Endometrial microvascular endothelial cells (primary cell): ENCODE results near the gene WWC2. TPM values are rescaled to one million over a fixed set of nuclear protein-coding genes. Genes with fewer than 3 reads are reported as not detected.

Experiments used
- in situ Hi-C: cut with HindIII; loops from 2 replicates; pipeline ENCODE4 v1.10.0; 2017; ENCODE audit warnings: low sequenced_read_pairs, low pct_unique_long_range_greater_than_20kb; ENCODE audit errors: inconsistent ontology term
- total RNA-seq: library from RNA; depleted of rRNA; stranded (reverse); fragments of >200 nt; gene quantifications from one replicate; pipeline ENCODE4 v1.2.3, GENCODE V29; 2015; ENCODE audit errors: inconsistent ontology term

WWC2 gene
- total RNA-seq, 1 donor from 2014 or later, result 27.0 TPM

- in situ Hi-C loops, result no loop called here
These were observed 55.8 kb downstream of the WWC2 start for GRCh38 chr4:183154701-183155391.

GRCh38 chr4:183155450-183156184, 56.6 kb downstream of the WWC2 start:
- in situ Hi-C loops, result no loop called here

GRCh38 chr4:183157215-183157614, 58.2 kb downstream of the WWC2 start:
- in situ Hi-C loops, result no loop called here

GRCh38 chr4:183158062-183158461, 59.0 kb downstream of the WWC2 start:
- in situ Hi-C loops, result no loop called here

GRCh38 chr4:183161630-183162029, 62.6 kb downstream of the WWC2 start:
- in situ Hi-C loops, result no loop called here

GRCh38 chr4:183163135-183163534, 64.1 kb downstream of the WWC2 start:
- in situ Hi-C loops, result no loop called here

- in situ Hi-C loops, result no loop called here
These were observed 65.9 kb downstream of the WWC2 start for GRCh38 chr4:183164963-183165362.

GRCh38 chr4:183165376-183165775, 66.3 kb downstream of the WWC2 start:
- in situ Hi-C loops, result no loop called here

- in situ Hi-C loops, result no loop called here
These were observed 71.8 kb downstream of the WWC2 start for GRCh38 chr4:183170894-183171293.

GRCh38 chr4:183171484-183172267, 72.6 kb downstream of the WWC2 start:
- in situ Hi-C loops, result no loop called here

- in situ Hi-C loops, result no loop called here
These were observed 73.8 kb downstream of the WWC2 start for GRCh38 chr4:183172881-183173280.

- in situ Hi-C loops, result no loop called here
These were observed 74.8 kb downstream of the WWC2 start for GRCh38 chr4:183173580-183174526.

- in situ Hi-C loops, result no loop called here
These were observed 76.7 kb downstream of the WWC2 start for GRCh38 chr4:183175631-183176232.

- in situ Hi-C loops, result no loop called here
These were observed 77.9 kb downstream of the WWC2 start for GRCh38 chr4:183177001-183177400.

GRCh38 chr4:183178201-183178600, 79.1 kb downstream of the WWC2 start:
- in situ Hi-C loops, result no loop called here

GRCh38 chr4:183180096-183180495, 81.0 kb downstream of the WWC2 start:
- in situ Hi-C loops, result no loop called here

- in situ Hi-C loops, result no loop called here
These were observed 81.6 kb downstream of the WWC2 start for GRCh38 chr4:183180621-183181020.

- in situ Hi-C loops, result no loop called here
These were observed 82.0 kb downstream of the WWC2 start for GRCh38 chr4:183181081-183181480.
